Endothelial cell of umbilical vein (primary cell): ENCODE results near the gene ANKRD49. TPM values are rescaled to one million over a fixed set of nuclear protein-coding genes. Genes with fewer than 3 reads are reported as not detected.

Experiments used
- BruUV-seq: library from RNA; stranded (reverse); fragments of 400-500 nt; replicated peaks from 2 replicates; lab custom pipeline; 2021; lab: Mats Ljungman, UMichigan
- CTCF ChIA-PET: fragments of 300-600, 350-600 bp; sonication (Branson Sonifier 250); formaldehyde crosslinking; loops from one replicate; lab custom pipeline; 2021; ENCODE audit warnings: antibody characterized with exemption, inconsistent platforms; lab: Charles Lee
- POLR2A ChIA-PET: fragments of 300-600, 350-600 bp; sonication (Branson Sonifier 250); formaldehyde crosslinking; loops from one replicate; lab custom pipeline; 2021; ENCODE audit warnings: antibody characterized with exemption, inconsistent platforms; lab: Charles Lee
- DNase-seq: peaks from one replicate; pipeline ENCODE4 v3.0.0-alpha.2; 2011; ENCODE audit warnings: low read depth, low spot score
- FAIRE-seq: peaks from 2 replicates; lab custom pipeline; 2011; peaks lifted over from hg19 to GRCh38; lab: Jason Lieb, UNC
- H2AFZ ChIP-seq: 2 replicates; pipeline ENCODE4 v1.6.0; 2012; ENCODE audit warnings: low read depth, low read length, control low read depth, inconsistent platforms
- H3K27ac ChIP-seq: 2 replicates; pipeline ENCODE4 v1.5.1; 2011; ENCODE audit warnings: low read depth, mild to moderate bottlenecking, control low read depth, low read length, moderate library complexity; ENCODE audit not compliant: insufficient read depth
- H3K27me3 ChIP-seq, 2 experiments: 2 replicates each; pipeline versions ENCODE4 v1.6.0 to v1.6.1; 2011; ENCODE audit warnings: low read length in 2 of 2, mixed read lengths in 1 of 2; ENCODE audit not compliant: control insufficient read depth in 2 of 2, insufficient read depth in 2 of 2
- H3K36me3 ChIP-seq, 2 experiments: 2 replicates in 1 of 2; 3 replicates in 1 of 2; pipeline ENCODE4 v1.5.1; 2011; ENCODE audit warnings: low read length in 2 of 2, mild to moderate bottlenecking in 1 of 2, moderate library complexity in 1 of 2; ENCODE audit not compliant: control insufficient read depth in 2 of 2, insufficient read depth in 2 of 2; ENCODE audit errors: extremely low read depth in 1 of 2
- H3K4me1 ChIP-seq: 3 replicates; pipeline ENCODE4 v1.5.1; 2011; ENCODE audit warnings: mild to moderate bottlenecking, low read length; ENCODE audit not compliant: control insufficient read depth, insufficient read depth; ENCODE audit errors: extremely low read depth
- H3K4me2 ChIP-seq: 2 replicates; pipeline ENCODE4 v1.6.1; 2011; ENCODE audit warnings: low read length, control low read depth, mixed read lengths; ENCODE audit not compliant: insufficient read depth
- H3K4me3 ChIP-seq, 3 experiments: fragments of 200-600 bp in 1 of 3; sonication (generic), shearing (Covaris generic) in 1 of 3; replicated peaks in 1 of 3; 2 replicates each; pipeline ENCODE4 v1.5.1; 2011 to 2016; ENCODE audit warnings: control low read depth in 3 of 3, low read length in 3 of 3, mild to moderate bottlenecking in 2 of 3, inconsistent platforms in 1 of 3, low read depth in 1 of 3, moderate library complexity in 1 of 3; ENCODE audit not compliant: insufficient read depth in 1 of 3
- H3K79me2 ChIP-seq: 2 replicates; pipeline ENCODE4 v1.6.0; 2012; ENCODE audit warnings: low read length, inconsistent platforms; ENCODE audit not compliant: control insufficient read depth, insufficient read depth
- H3K9ac ChIP-seq: replicated peaks from 2 replicates; pipeline ENCODE3; 2011; ENCODE audit warnings: low read length, control low read depth; ENCODE audit not compliant: insufficient read depth; ENCODE audit errors: extremely low read depth
- H3K9me1 ChIP-seq: replicated peaks from 3 replicates; pipeline ENCODE4 v1.6.0; 2011; ENCODE audit warnings: mild to moderate bottlenecking, low read length; ENCODE audit not compliant: control insufficient read depth, insufficient read depth; ENCODE audit errors: extremely low read depth
- H3K9me3 ChIP-seq: replicated peaks from 2 replicates; pipeline ENCODE4 v1.5.1; 2012; ENCODE audit warnings: low read length, inconsistent platforms; ENCODE audit not compliant: control insufficient read depth, insufficient read depth
- H4K20me1 ChIP-seq: replicated peaks from 2 replicates; pipeline ENCODE3; 2011; ENCODE audit warnings: mild to moderate bottlenecking, low read length; ENCODE audit not compliant: control insufficient read depth, insufficient read depth; ENCODE audit errors: extremely low read depth
- CTCF ChIP-seq, 2 donors: IDR thresholded peaks; 1 replicate in 1 of 2; 2 replicates in 1 of 2; pipeline ENCODE4 v1.5.1; 2011; ENCODE audit warnings: low read length in 2 of 2, mild to moderate bottlenecking in 2 of 2, moderate library complexity in 2 of 2, control low read depth in 1 of 2, inconsistent platforms in 1 of 2, low read depth in 1 of 2; ENCODE audit not compliant: insufficient read depth in 1 of 2; ENCODE audit errors: extremely low read depth in 1 of 2
- EZH2 ChIP-seq: IDR thresholded peaks from 2 replicates; pipeline ENCODE4 v1.6.1; 2012; ENCODE audit warnings: borderline replicate concordance, low read depth, mild to moderate bottlenecking, moderate library complexity, low read length, inconsistent platforms; ENCODE audit not compliant: severe bottlenecking
- FOS ChIP-seq: IDR thresholded peaks from 2 replicates; pipeline ENCODE4 v1.6.1; 2011; ENCODE audit warnings: mild to moderate bottlenecking, low read length, moderate library complexity, borderline replicate concordance; ENCODE audit not compliant: insufficient read depth
- GATA2 ChIP-seq: IDR thresholded peaks from 2 replicates; pipeline ENCODE4 v1.7.0; 2011; ENCODE audit warnings: low read depth, mild to moderate bottlenecking, moderate library complexity, mixed read lengths, low read length; ENCODE audit not compliant: insufficient read length, insufficient read depth
- JUN ChIP-seq: IDR thresholded peaks from 2 replicates; pipeline ENCODE4 v1.6.1; 2011; ENCODE audit warnings: borderline replicate concordance, low read depth; ENCODE audit not compliant: insufficient read length, insufficient read depth
- MYC ChIP-seq: IDR thresholded peaks from one replicate; pipeline ENCODE4 v1.6.1; 2011; ENCODE audit warnings: mild to moderate bottlenecking, low read depth, low read length
- POLR2A ChIP-seq: IDR thresholded peaks from 2 replicates; pipeline ENCODE4 v1.6.1; 2012; ENCODE audit warnings: low read depth, mild to moderate bottlenecking, control low read depth, low read length
- POLR2AphosphoS5 ChIP-seq: IDR thresholded peaks from 2 replicates; pipeline ENCODE4 v1.6.1; 2012; ENCODE audit warnings: low read depth, mild to moderate bottlenecking, control low read depth, low read length, moderate library complexity; ENCODE audit not compliant: insufficient read depth
- dilution Hi-C: fragments of 300-500 bp; cut with MboI; formaldehyde crosslinking; loops from one replicate; pipeline ENCODE4 v1.15.0; 2019; ENCODE audit warnings: low sequenced_read_pairs; ENCODE audit not compliant: extremely low pct_ligation_motif_present
- intact Hi-C: fragments of 100-400 bp; cut with micrococcal nuclease; formaldehyde crosslinking; loops from one replicate; pipeline ENCODE4 v1.10.0; 2022
- polyA plus RNA-seq, 4 experiments: library from polyadenylated mRNA; depleted of rRNA in 3 of 4; stranded (reverse) in 3 of 4; unstranded in 1 of 4; fragments of >200 nt; gene quantifications; 2 replicates each; pipeline versions ENCODE4 v1.2.1 to v1.2.3, GENCODE V29; 2011 to 2012; ENCODE audit warnings: missing spikeins in 1 of 4
- total RNA-seq: library from RNA; stranded (reverse); gene quantifications from 2 replicates; pipeline ENCODE4 v1.2.3, GENCODE V29; 2021
- TF ChIP-seq, protein P1 (sequence below): IDR thresholded peaks from 2 replicates; pipeline ENCODE4 v1.6.1; 2011; ENCODE audit not compliant: insufficient read depth, insufficient read length

Gene ANKRD49
- total and polyA plus RNA-seq, 2 donors (not counting 3 experiments of a cell fraction or from before 2014, with no cell fraction given), result 6.0 to 7.6 TPM

DNA sequence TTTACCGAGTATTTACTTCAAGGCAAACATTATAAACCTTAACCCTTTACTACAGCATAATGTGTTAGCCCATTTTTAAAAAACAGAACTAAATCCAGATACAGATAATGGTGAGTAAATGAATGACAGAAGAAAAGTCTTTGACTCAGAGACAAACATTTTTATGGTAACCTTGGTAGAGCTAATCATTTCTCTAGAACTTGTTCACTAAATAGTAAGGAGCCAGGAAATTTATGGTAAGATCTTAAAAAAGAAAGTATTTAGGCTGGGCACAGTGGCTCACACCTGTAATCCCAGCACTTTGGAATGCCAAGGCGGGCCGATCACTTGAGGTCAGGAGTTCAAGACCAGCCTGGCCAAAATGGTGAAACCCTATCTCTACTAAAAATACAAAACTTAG, 38.4 kb downstream of the ANKRD49 start:
- no TSS peak for BruUV-seq
- Histone ChIP-seq H3K4me2 (no peak overlapping the region), H3K9ac (no peak overlapping the region), H3K4me3 (no peak overlapping the region), H3K27me3 (peaks cover 6 to 10% of the 10 kb centered on the region in 2 experiments), H2AFZ (no peak overlapping the region), H3K36me3 (no peaks in the 10 kb centered on the region), H3K79me2 (no peaks in the 10 kb centered on the region), H4K20me1 (no peaks in the 10 kb centered on the region), H3K4me1 (no peaks in the 10 kb centered on the region), H3K9me3 (no peaks in the 10 kb centered on the region), H3K27ac (no peak overlapping the region), H3K9me1 (no peaks in the 10 kb centered on the region)
- TF ChIP-seq MYC (no peak), EZH2 (no peak), JUN (no peak), GATA2 (no peak), POLR2A (no peak), FOS (no peak)
- FAIRE-seq (no peak), DNase-seq (no peak)
- dilution Hi-C loops (no loop called here), intact Hi-C loops (no loop called here)
- ChIA-PET POLR2A (no interaction called here), CTCF (no interaction called here)

DNA sequence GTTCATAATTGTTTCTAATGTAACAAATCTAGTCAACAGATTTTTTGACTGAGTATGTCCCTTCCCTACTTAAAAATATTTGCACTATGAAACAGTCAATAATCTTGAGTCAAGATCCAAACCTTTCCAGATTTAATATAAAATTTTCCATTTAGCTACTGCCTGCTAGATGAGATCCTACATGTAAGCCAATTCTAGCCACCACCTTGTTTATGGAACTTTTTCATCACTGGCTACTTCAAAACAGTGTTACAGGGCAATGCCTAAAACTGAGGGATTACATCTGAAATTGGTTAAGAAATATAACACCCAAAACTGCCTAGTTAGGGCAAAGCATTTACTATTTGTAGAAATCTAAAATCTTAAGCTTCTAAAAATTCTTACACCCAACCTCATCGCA, 39.4 kb downstream of the ANKRD49 start:
- Histone ChIP-seq H3K36me3 (no peaks in the 10 kb centered on the region), H3K27ac (no peak overlapping the region), H3K9me3 (no peaks in the 10 kb centered on the region), H3K4me2 (no peak overlapping the region), H3K79me2 (no peaks in the 10 kb centered on the region), H4K20me1 (no peaks in the 10 kb centered on the region), H3K27me3 (peaks cover 10 to 17% of the 10 kb centered on the region in 2 experiments), H3K4me1 (no peaks in the 10 kb centered on the region), H3K9ac (no peak overlapping the region), H3K9me1 (no peaks in the 10 kb centered on the region), H2AFZ (no peak overlapping the region), H3K4me3 (no peak overlapping the region)
- no TSS peak for BruUV-seq
- POLR2A ChIA-PET, result no interaction called here
- dilution Hi-C loops, result no loop called here
- DNase-seq, result no peak
- CTCF ChIA-PET, result interaction anchor here (1.4 kb wide), 1 partner anchor 12 kb away, joined by 3 read pairs; no protein-coding TSS in a partner anchor
- intact Hi-C loops, result no loop called here
- TF ChIP-seq GATA2 (no peak), CTCF (IDR thresholded peaks at IDR 0.05; ENCODE audit: extremely low read depth in 1 of 2, insufficient read depth in 1 of 2, low read depth in 1 of 2, low read length in 2 of 2) (no peak), POLR2A (no peak), MYC (no peak), EZH2 (no peak), POLR2AphosphoS5 (no peak), FOS (no peak), JUN (no peak)
- TF ChIP-seq, protein P1, sequence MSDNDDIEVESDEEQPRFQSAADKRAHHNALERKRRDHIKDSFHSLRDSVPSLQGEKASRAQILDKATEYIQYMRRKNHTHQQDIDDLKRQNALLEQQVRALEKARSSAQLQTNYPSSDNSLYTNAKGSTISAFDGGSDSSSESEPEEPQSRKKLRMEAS, result no peak
- no peak for FAIRE-seq
